Measurements from ENCODE around the gene NAV2.

NAV2 gene

DNA sequence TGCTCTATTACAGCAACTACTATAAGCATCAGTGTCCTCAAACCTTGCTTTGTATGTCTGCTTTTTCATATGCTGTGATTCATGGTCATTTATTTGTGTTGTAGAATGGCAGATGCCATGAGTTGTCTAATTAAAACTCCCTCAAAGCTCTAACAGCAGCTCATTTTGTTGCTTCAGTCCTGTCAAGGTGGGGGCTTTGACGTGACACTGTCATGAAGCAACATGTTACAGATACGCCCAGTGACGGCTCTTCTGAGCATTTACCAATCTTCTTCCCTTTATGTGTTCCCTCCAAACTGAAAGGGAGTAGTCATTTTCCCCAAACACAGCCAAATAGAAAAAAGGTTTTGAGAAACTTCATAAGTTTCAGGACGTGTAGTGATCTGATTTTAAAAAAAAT, 340.9 kb downstream of the NAV2 start:
- no peaks in the 10 kb centered on the region for H3K27me3 ChIP-seq (replicated peaks)
- TF ChIP-seq, protein P1, sequence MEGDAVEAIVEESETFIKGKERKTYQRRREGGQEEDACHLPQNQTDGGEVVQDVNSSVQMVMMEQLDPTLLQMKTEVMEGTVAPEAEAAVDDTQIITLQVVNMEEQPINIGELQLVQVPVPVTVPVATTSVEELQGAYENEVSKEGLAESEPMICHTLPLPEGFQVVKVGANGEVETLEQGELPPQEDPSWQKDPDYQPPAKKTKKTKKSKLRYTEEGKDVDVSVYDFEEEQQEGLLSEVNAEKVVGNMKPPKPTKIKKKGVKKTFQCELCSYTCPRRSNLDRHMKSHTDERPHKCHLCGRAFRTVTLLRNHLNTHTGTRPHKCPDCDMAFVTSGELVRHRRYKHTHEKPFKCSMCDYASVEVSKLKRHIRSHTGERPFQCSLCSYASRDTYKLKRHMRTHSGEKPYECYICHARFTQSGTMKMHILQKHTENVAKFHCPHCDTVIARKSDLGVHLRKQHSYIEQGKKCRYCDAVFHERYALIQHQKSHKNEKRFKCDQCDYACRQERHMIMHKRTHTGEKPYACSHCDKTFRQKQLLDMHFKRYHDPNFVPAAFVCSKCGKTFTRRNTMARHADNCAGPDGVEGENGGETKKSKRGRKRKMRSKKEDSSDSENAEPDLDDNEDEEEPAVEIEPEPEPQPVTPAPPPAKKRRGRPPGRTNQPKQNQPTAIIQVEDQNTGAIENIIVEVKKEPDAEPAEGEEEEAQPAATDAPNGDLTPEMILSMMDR (IDR thresholded peaks at IDR 0.05; ENCODE audit: low read depth, low read length, missing control alignments): no peak
- no peak overlapping the region for H3K4me3 ChIP-seq (ENCODE audit: low read depth, low read length)
- H3K36me3 ChIP-seq (replicated peaks): peaks cover 30% of the 10 kb centered on the region
- no peak for DNase-seq
- in situ Hi-C loops (cut with HindIII; ENCODE audit: low pct_ligation_motif_present, low sequenced_read_pairs): no loop called here
- H3K27ac ChIP-seq: no peak overlapping the region

DNA sequence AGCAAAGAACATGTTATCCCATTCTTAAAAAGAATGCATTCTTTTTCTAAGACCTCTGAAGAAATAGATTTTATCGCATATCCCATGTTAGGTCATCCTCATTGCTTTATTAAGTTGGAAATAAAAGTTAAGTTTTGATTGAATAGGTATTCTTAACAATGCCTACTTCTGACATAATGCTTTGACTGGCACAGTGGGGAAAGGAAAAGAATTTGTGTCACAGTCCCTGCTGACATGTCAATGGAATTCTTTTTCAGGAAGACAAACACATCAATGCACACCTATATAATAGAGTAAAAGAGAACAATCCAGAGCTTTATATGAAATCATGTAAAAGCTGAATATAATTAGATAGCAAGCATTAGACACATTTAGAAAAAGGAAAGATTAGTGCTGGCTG, 341.9 kb downstream of the NAV2 start:
- Histone ChIP-seq H3K27ac (no peak overlapping the region), H3K36me3 (replicated peaks) (peaks cover 30% of the 10 kb centered on the region), H3K4me3 (ENCODE audit: low read depth, low read length) (no peak overlapping the region), H3K27me3 (replicated peaks) (no peaks in the 10 kb centered on the region)
- DNase-seq: no peak
- TF ChIP-seq, protein P1 (IDR thresholded peaks at IDR 0.05; ENCODE audit: low read depth, low read length, missing control alignments): no peak
- in situ Hi-C loops (cut with HindIII; ENCODE audit: low pct_ligation_motif_present, low sequenced_read_pairs): no loop called here

DNA sequence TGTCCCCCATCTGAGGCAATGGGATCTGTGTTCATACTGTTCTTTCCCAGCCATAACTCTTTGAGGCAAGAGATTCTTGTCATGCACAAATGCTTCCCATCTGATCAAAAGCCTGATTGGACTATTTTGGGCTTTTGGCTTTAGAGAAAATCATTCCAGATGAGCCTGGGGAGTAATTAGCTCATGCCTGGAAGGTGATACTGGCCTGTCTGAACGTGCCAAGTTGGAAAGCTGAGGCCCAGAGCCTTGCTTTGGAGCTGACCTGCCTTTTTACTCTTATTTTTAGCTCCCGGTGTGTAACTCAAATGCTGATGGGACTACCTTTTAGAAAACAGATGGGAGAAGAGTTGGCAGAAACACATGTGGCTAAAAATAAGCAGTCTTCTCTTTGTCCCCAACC, 342.7 kb downstream of the NAV2 start:
- TF ChIP-seq, protein P1 (IDR thresholded peaks at IDR 0.05; ENCODE audit: low read depth, low read length, missing control alignments): no peak
- no peaks in the 10 kb centered on the region for H3K27me3 ChIP-seq (replicated peaks)
- no peak overlapping the region for H3K27ac ChIP-seq
- peaks cover 30% of the 10 kb centered on the region for H3K36me3 ChIP-seq (replicated peaks)
- no peak for DNase-seq
- H3K4me3 ChIP-seq (ENCODE audit: low read depth, low read length): no peak overlapping the region
- in situ Hi-C loops (cut with HindIII; ENCODE audit: low pct_ligation_motif_present, low sequenced_read_pairs): no loop called here

DNA sequence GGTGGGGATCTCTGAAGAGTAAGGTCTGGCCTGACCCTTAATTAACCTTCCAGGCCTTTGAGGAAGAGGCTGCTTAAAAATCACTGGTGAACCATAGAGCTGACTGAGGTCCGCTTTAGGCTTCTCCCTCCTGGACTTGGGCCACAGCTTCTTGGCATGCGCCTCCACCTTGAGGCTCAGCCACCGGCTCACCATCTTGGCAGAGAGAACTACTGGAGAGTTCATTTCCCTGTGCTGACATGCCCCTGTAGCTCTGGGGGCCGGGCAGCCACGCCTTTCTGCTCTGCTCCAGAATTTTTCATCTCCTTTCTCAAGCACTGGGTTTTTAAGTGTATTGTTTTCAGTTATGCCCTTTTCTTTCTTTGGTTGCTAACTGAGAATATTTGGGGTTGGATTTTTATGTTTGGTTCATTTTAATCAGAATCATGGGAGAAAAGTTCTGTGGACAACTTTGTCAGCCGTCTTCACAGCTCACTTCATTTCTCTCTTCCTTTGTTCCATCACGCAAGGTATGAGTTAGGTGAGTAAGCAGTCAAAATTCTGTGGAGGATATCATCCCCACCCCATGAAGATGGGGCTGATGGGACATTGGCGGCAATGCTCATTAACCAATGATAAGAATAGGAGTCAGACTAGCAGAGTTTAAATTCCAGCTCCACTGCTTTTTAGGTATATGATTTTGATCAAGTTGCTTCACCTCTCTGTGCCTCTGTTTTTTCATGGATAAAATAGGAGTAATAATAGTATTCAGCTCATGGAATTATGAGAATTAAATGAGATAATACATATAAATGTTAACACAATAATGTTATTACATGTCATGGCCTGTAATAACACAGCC, 343.7 kb downstream of the NAV2 start:
- H3K36me3 ChIP-seq (replicated peaks): peaks cover 33% of the 10 kb centered on the region
- TF ChIP-seq, protein P1 (IDR thresholded peaks at IDR 0.05; ENCODE audit: low read depth, low read length, missing control alignments): no peak
- in situ Hi-C loops (cut with HindIII; ENCODE audit: low pct_ligation_motif_present, low sequenced_read_pairs): no loop called here
- no peak overlapping the region for H3K4me3 ChIP-seq (ENCODE audit: low read depth, low read length)
- no peak for DNase-seq
- no peak overlapping the region for H3K27ac ChIP-seq
- H3K27me3 ChIP-seq (replicated peaks): no peaks in the 10 kb centered on the region

DNA sequence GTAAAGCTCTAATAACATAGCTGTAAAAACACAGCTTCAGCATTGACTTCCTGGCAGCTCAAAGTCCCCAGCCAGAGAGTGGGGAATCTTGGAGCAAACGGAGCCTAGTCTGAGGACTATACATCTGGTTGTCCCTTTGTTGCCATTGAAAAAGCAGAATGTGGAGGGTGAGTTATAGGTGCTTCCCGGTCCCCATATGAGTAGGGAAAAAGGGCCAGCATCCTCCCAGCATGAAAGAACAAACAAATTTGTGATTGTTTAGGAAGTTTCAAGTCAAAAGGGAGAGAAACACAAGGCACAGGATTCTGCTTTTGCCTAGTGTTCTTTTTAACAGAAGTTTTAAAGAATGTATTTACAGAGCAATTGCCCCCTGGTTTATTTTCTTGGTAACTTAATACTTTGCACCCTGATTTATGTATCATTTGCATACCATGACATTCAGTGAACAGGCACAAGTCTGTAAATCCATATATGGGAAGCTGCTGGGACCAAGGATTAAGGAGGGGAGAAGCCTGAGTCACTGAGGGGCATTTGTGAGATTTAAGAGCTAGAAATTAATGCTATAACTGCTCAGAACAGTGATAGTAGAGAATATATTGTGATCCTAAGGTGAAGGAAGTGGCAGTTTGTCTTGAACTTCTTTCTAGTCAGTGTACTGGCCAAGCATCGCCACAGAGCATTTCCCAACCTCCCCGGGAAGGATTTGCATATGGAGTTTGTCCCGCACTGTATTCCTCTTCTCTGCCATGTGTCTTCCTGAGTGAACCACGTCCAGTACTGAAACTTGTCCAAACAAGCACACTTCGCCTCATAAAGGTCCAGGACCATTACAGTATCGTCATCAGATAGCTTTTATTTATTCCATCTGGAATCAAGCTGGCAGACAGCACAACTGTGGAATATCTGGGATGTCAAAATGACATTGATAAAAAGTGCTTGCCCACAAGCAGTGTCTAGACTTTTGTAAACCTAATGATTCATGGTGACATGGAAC, 344.6 kb downstream of the NAV2 start:
- DNase-seq: no peak
- in situ Hi-C loops (cut with HindIII; ENCODE audit: low pct_ligation_motif_present, low sequenced_read_pairs): no loop called here
- no peaks in the 10 kb centered on the region for H3K27me3 ChIP-seq (replicated peaks)
- TF ChIP-seq, protein P1 (IDR thresholded peaks at IDR 0.05; ENCODE audit: low read depth, low read length, missing control alignments): no peak
- peaks cover 33% of the 10 kb centered on the region for H3K36me3 ChIP-seq (replicated peaks)
- H3K4me3 ChIP-seq (ENCODE audit: low read depth, low read length): no peak overlapping the region
- H3K27ac ChIP-seq: no peak overlapping the region
